Measurements from ENCODE around the gene MCU.

DNA sequence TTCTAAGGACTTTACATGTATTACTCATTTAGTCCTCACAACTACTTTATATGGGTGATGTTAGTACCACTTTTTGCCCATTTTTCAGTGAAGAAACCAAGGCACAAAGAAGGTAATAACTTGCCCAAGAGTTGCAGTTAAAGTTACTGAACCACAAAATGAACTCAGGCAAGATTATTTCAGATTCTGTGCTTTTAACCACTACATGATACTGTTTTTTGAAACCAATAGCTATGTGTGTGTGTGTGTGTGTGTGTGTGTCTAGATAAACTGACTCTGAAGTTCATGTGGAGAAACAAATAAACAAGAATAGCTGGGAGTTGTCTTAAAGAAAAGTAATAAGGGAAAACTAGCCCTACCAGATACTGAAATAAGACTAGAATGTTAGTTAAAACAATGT lies 140.8 kb downstream of the MCU start:
- no peak for TF ChIP-seq CTCF (IDR thresholded peaks at IDR 0.05)
- TF ChIP-seq POLR2A (IDR thresholded peaks at IDR 0.05; ENCODE audit: low read depth): no peak
- TF ChIP-seq POLR2AphosphoS5 (IDR thresholded peaks at IDR 0.05): no peak
